ENCODE data around the gene PPP3CB.

Gene PPP3CB

GRCh38 chr10:73404690-73405089 is 91.1 kb downstream of the PPP3CB start:
- no peaks in the 10 kb centered on the region for H3K36me3 ChIP-seq (ENCODE audit: low read length)

GRCh38 chr10:73401636-73402035 is 94.2 kb downstream of the PPP3CB start:
- Histone ChIP-seq H3K79me2 (ENCODE audit: insufficient read depth, low read length) (peaks cover 56% of the 10 kb centered on the region), H2AFZ (ENCODE audit: low read depth, low read length, severe bottlenecking) (no peak overlapping the region), H3K27me3 (ENCODE audit: low read length) (no peaks in the 10 kb centered on the region), H3K4me3 (ENCODE audit: insufficient read depth, low read length, poor library complexity, severe bottlenecking) (no peak overlapping the region), H4K20me1 (ENCODE audit: low read depth, low read length) (no peaks in the 10 kb centered on the region), H3K9me3 (ENCODE audit: insufficient read depth, low read length) (no peaks in the 10 kb centered on the region), H3K4me2 (ENCODE audit: low read depth, low read length, poor library complexity, severe bottlenecking) (no peak overlapping the region), H3K9me2 (replicated peaks; ENCODE audit: insufficient read depth, low read length) (no peaks in the 10 kb centered on the region), H3F3A (ENCODE audit: insufficient read depth) (0 out of 2 replicates have a peak, but pooled peaks cover 3% of the 10 kb centered on the region), H3K9ac (ENCODE audit: low read length) (no peak overlapping the region), H3K36me3 (ENCODE audit: low read length) (peaks cover 5% of the 10 kb centered on the region; the same call in 1 of the 2 replicates), H3K27ac (ENCODE audit: low read depth, low read length) (no peak overlapping the region)
- TF ChIP-seq EZH2phosphoT487 (conservative IDR thresholded peaks at IDR 0.05; ENCODE audit: low read length) (no peak), CTCF (IDR thresholded peaks at IDR 0.05; ENCODE audit: insufficient read depth, low read length, poor library complexity, severe bottlenecking) (no peak)

More at GRCh38 chr10:73404690-73405089, 91.1 kb downstream of the PPP3CB start:
- Histone ChIP-seq H2AFZ (ENCODE audit: low read depth, low read length, severe bottlenecking) (no peak overlapping the region), H3K9me2 (replicated peaks; ENCODE audit: insufficient read depth, low read length) (no peaks in the 10 kb centered on the region), H3K27ac (ENCODE audit: low read depth, low read length) (no peak overlapping the region), H3K4me3 (ENCODE audit: insufficient read depth, low read length, poor library complexity, severe bottlenecking) (no peak overlapping the region), H3K9ac (ENCODE audit: low read length) (no peak overlapping the region), H3K27me3 (ENCODE audit: low read length) (no peaks in the 10 kb centered on the region), H3K79me2 (ENCODE audit: insufficient read depth, low read length) (peaks cover 87% of the 10 kb centered on the region), H3K9me3 (ENCODE audit: insufficient read depth, low read length) (no peaks in the 10 kb centered on the region), H3F3A (ENCODE audit: insufficient read depth) (no peaks in the 10 kb centered on the region), H4K20me1 (ENCODE audit: low read depth, low read length) (peaks cover 4% of the 10 kb centered on the region; the same call in 1 of the 2 replicates), H3K4me2 (ENCODE audit: low read depth, low read length, poor library complexity, severe bottlenecking) (no peak overlapping the region)
- TF ChIP-seq CTCF (IDR thresholded peaks at IDR 0.05; ENCODE audit: insufficient read depth, low read length, poor library complexity, severe bottlenecking), result no peak
- no peak for TF ChIP-seq EZH2phosphoT487 (conservative IDR thresholded peaks at IDR 0.05; ENCODE audit: low read length)

- no peaks in the 10 kb centered on the region for H3K9me3 ChIP-seq (ENCODE audit: insufficient read depth, low read length)
- H3K36me3 ChIP-seq (ENCODE audit: low read length), result peaks cover 18% of the 10 kb centered on the region; the same call in 1 of the 2 replicates
- H3K4me2 ChIP-seq (ENCODE audit: low read depth, low read length, poor library complexity, severe bottlenecking), result no peak overlapping the region
- TF ChIP-seq EZH2phosphoT487 (conservative IDR thresholded peaks at IDR 0.05; ENCODE audit: low read length), result no peak
- TF ChIP-seq CTCF (IDR thresholded peaks at IDR 0.05; ENCODE audit: insufficient read depth, low read length, poor library complexity, severe bottlenecking), result no peak
- H3K9ac ChIP-seq (ENCODE audit: low read length), result no peak overlapping the region
- no peak overlapping the region for H2AFZ ChIP-seq (ENCODE audit: low read depth, low read length, severe bottlenecking)
- peaks cover 36% of the 10 kb centered on the region for H3K79me2 ChIP-seq (ENCODE audit: insufficient read depth, low read length)
- no peaks in the 10 kb centered on the region for H3K27me3 ChIP-seq (ENCODE audit: low read length)
- 0 out of 2 replicates have a peak, but pooled peaks cover 3% of the 10 kb centered on the region for H3F3A ChIP-seq (ENCODE audit: insufficient read depth)
- no peaks in the 10 kb centered on the region for H3K9me2 ChIP-seq (replicated peaks; ENCODE audit: insufficient read depth, low read length)
- H4K20me1 ChIP-seq (ENCODE audit: low read depth, low read length), result no peaks in the 10 kb centered on the region
- no peak overlapping the region for H3K27ac ChIP-seq (ENCODE audit: low read depth, low read length)
- H3K4me3 ChIP-seq (ENCODE audit: insufficient read depth, low read length, poor library complexity, severe bottlenecking), result no peak overlapping the region
These were observed 96.8 kb downstream of the PPP3CB start for GRCh38 chr10:73399063-73399462.
